Measurements from ENCODE around the gene HBA2.

- TF ChIP-seq POLR2AphosphoS5 (IDR thresholded peaks at IDR 0.05; ENCODE audit: low read depth, low read length): no peak
- no peak for TF ChIP-seq TAF1 (IDR thresholded peaks at IDR 0.05; ENCODE audit: low read depth, low read length)
- TF ChIP-seq POLR2A (IDR thresholded peaks at IDR 0.05; ENCODE audit: low read depth, low read length): no peak
- TF ChIP-seq SPI1 (IDR thresholded peaks at IDR 0.05; ENCODE audit: low read depth, low read length): no peak
These were observed 23.5 kb upstream of the HBA2 start for GRCh38 chr16:149024-149660.
